GM11168 (cell line): ENCODE measurements around the gene SPRING1.
"Not testable (repeated sequence)": the region's sequence is repeated elsewhere in the genome, so short reads cannot be mapped to it uniquely, and the experiment has no call there.

Experiments used
- in situ Hi-C: fragments of 300-500 bp; cut with MboI; formaldehyde crosslinking; loops from one replicate; pipeline ENCODE4 v1.12.0; 2022; ENCODE audit warnings: low sequenced_read_pairs; ENCODE audit not compliant: unreplicated experiment

SPRING1 gene, protein sequence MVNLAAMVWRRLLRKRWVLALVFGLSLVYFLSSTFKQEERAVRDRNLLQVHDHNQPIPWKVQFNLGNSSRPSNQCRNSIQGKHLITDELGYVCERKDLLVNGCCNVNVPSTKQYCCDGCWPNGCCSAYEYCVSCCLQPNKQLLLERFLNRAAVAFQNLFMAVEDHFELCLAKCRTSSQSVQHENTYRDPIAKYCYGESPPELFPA

DNA sequence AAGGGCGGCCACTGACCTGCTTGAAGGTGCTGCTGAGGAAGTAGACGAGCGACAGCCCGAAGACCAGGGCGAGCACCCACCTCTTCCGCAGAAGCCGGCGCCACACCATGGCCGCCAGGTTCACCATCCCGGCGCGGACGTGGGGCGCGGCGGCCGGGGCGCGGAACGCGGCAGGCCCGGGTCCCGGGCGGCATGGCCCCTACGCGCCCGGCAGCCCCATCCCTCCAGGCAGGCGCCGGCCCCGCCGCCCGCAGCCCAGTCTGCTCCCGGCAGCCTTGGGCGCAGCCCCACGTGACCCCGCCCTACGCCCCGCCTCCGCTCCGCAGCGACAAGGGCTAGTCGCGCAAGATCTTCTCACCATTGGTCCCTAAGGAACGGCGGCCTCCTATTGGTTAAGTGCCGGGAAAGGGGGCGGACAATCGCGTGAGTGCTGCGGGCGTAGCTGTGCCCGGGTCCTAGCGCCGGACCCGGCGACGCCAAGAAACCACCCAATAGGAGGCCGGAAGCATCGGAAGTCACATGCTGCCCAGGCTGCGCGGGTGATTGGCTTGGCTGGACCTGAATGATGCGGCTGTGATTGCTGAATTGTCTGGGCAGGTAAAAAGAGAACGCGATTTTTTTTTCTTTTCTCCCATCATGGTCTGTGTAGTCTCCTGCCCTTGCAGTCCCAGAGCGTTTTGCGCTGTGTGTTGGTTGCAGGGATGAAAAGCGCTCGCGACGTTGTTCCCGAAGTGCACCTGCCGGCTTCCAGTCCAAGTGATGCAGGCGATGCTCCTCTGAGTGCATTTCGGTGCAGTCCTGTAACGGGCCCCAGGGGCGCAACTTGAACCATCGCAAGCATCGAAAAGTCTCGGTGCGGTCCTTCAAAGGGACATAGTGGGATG is at the start of gene SPRING1, which contains the start of gene RNFT2:
SPRING1 (minus strand) TSS at position 296 of the 884 bp plus-strand sequence; CDS start at position 127, 169 bp downstream.
RNFT2 (plus strand) TSS at position 542 of the 884 bp plus-strand sequence. CDS start 2,183 bp downstream, outside the sequence.
- in situ Hi-C loops: no loop called here

DNA sequence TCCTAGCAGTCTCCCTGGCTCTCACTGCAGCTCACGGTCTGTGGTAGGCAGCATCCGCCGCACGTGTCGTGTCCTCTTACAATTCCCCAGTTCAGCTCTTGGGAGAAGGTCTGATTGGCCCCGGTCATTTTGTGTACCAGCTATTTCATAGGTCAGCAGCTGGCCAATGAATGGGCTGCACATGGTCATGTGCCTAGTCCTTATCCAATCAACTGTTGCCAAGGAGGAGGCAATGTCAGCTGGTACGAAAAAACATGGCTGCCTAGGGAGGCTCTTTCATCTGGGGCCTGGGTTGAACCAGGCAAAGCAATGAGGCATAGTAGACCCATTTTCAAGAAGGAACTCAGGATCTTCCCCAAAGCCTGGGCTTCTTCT is 46.4 kb upstream of the SPRING1 start:
- in situ Hi-C loops: no loop called here

DNA sequence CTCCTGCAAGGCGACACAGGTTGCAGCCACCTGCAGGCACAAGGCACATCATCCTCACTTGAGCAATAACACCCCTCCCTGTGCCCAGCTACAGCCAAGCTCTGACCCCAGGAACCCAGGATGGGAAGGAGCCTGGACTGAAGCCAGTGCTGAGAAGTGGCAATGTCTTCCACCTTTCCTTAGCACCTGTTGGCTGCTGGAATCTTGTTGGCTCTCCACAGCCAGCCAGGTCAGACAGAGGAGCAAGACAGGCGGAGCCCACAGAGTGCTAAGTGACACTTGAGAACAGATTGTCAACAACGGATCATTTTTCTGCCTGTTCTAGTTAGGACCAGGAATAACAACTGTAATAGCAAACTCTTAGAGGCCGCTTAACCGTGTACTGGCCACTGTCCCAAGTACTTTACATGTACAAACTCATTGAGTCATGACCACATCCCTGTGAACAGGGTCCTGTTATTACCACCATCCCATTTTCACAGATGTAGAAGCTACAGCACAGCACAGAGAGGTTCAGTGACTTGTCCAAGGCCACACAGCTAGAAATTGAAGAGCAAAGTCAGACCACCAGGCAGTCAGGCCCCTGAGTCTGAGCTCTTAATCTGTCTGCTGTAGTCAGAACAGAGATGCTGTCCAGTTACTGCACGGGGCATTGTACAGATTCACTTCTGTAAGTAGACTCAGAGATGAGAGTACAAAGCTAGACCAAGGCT is 45.8 kb upstream of the SPRING1 start:
- in situ Hi-C loops: no loop called here

DNA sequence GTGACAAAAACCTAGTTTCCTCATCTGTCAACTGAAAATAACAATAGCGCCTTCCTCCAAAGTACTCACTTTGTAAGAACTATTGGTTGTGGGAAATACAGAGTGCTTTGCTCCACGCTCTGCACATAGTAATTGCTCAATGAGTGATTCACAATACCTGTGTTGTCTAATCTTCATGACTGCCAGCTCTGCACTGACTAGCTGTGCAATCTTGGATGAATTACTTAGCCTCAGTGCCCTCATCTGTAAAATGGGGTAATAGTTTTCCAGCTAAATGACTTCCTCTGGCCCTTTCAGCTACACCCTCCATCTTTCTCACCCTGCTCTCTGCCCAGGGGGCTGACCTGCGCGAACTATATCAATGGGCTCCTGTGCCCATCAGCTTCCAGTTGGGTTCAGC is 43.1 kb upstream of the SPRING1 start:
- in situ Hi-C loops: no loop called here

- in situ Hi-C loops: no loop called here
Measured at GRCh38 chr12:116779597-116779996, 41.7 kb upstream of the SPRING1 start.

DNA sequence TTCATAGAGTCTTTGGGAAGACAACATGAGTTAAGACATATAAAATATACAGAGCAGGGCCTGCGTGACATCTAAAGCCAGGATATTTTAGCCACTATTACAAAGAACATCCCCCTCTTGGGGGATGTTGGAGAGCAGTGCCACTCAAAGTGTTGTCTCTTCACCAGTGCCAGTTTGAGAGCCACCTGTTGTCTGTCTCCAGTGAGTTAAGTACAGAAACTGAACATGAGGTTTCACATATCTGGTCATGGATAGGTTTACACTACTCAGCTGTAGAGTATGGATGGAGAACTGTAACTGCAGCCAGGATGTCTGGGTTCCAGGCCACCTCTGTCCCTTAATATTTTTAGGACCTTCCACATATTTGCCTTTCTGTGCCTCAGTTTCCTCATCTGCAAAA is 39.4 kb upstream of the SPRING1 start:
- in situ Hi-C loops: no loop called here

DNA sequence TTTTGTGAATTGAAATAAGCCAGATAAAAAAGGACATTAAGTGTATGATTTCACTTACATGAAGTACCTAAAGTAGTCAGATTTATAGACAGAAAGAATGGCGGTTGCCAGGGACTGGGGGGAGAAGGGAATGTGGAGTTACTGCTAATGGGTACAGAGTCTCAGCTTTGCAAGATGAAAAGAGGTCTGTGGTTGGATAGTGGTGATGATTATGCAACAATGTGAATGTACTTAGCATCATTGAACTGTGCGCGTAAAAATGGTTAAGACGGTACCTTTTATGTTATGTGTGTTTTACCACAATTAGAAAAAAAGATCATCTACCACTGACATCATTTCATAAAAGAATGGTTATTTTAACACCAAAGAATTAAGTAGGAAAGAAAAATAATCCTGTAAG is 36.2 kb upstream of the SPRING1 start:
- in situ Hi-C loops: no loop called here

GRCh38 chr12:116773276-116773731 is 35.4 kb upstream of the SPRING1 start:
- in situ Hi-C loops: no loop called here

DNA sequence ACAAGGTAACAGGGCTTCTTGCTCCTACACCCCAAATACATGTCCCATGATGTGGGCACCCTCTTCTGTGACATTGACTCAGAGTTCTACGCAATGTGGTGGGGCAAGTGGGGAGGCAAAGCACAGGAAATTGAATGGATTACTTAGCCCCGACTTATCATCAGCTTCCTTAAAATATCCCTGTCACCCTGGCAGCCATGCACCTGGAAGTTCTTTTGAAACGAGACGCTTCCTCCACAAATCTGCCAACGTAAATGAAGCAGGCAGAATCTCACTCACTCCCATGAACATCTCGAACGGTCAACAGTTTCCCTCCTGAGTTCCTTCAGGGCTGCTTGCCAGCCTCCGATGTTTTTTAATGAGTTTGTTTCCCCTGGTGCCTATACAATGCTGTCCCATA is 33.8 kb upstream of the SPRING1 start:
- in situ Hi-C loops: no loop called here

DNA sequence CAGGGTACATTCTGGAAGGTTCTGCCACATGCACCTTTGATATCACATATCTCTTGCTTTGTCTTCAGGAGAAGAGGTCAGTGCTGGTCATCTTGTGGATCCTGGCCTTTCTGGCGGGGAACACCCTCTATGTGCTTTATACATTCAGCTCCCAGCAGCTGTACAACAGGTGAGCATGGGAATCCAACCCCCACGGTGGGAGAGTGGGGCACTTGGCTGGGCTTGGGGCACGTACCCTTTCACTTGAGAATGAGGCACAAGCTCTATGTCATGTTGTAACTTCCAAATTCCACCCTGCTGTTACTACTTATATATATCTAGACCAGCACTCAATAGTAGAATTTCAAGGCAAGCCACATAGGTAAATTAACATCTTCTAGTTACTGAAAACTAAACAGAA is 28.9 kb upstream of the SPRING1 start:
- in situ Hi-C loops: no loop called here

- in situ Hi-C loops: no loop called here
Measured at GRCh38 chr12:116766285-116766684, 28.4 kb upstream of the SPRING1 start.

GRCh38 chr12:116765271-116765670 is 27.4 kb upstream of the SPRING1 start:
- in situ Hi-C loops: no loop called here

DNA sequence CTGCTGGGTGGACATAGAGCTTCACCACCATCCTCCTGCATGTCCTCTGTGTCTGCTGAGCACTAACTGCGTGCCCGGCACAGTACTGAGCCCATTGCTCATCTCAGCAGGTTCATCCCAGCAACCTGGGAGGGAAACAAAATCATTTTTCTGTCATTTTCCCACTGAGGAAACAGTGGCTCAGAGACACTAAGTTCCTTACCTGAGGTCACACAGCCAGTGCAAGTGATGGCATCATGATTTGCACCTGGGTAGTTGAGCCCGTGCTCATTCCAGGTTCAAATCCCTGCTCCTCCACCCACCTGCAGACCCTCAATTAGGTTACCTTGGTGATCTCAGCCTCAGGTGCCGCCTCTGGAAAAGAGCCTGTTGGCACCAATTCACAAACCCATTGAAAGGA is 23.6 kb upstream of the SPRING1 start:
- in situ Hi-C loops: no loop called here

GRCh38 chr12:116760622-116761020 is 22.8 kb upstream of the SPRING1 start:
- in situ Hi-C loops: no loop called here

DNA sequence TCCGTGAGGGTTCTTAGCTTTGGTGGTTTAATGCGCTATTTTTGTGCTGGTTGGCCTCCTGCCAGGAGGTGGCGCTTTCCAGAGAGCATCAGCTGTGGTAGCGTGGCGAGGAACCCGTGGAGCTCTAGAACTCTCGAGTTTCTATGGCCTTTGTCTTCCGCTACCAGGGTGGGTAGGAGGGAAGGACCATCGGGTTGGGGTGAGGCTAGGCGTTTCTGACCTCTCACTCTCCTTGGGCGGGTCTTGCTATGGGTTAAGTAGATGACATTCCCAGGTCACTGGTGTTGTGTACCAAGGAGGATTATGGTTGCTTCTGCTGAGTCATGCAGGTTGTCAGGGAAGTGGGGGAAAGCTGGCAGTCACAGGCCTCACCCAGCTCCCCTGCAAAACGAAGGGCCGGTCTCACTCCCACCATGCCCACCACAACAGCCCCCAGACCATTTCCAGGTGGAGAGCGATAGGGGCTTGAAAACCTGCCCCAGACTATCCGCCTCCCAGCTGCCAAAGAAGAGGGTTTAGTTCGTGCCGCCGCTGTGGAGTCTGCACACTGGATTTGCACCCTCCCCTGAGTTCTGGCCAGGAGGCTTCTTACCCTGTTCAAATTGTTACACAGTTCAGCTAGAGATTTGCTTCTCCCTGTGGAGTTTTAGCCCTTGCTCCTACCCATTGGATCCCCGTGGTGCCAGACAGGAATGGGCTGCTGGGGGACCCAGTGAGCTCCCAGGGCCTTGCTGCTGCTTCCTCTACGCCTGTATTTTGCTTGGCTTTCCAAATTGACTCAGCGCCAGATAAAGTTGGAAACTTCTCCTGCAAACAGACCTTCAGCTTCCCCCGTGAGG is 22.1 kb upstream of the SPRING1 start:
- in situ Hi-C loops: no loop called here

DNA sequence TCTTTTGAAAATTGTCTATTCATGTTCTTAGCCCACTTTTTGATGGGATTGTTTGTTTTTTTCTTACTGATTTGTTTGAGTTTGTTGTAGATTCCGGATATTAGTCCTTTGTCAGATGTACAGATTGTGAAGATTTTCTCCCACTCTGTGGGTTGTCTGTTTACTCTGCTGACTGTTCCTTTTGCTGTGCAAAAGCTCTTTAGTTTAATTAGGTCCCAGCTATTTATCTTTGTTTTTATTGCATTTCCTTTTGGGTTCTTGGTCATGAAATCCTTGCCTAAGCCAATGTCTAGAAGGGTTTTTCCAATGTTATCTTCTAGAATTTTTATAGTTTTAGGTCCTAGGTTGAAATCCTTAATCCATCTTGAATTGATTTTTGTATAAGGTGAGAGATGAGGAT is 16.9 kb upstream of the SPRING1 start:
- in situ Hi-C loops: not testable (repeated sequence)

GRCh38 chr12:116754097-116754496 is 16.2 kb upstream of the SPRING1 start:
- in situ Hi-C loops: not testable (repeated sequence)

GRCh38 chr12:116750298-116750697 is 12.4 kb upstream of the SPRING1 start:
- in situ Hi-C loops: no loop called here

GRCh38 chr12:116749884-116750283 is 12.0 kb upstream of the SPRING1 start:
- in situ Hi-C loops: no loop called here

DNA sequence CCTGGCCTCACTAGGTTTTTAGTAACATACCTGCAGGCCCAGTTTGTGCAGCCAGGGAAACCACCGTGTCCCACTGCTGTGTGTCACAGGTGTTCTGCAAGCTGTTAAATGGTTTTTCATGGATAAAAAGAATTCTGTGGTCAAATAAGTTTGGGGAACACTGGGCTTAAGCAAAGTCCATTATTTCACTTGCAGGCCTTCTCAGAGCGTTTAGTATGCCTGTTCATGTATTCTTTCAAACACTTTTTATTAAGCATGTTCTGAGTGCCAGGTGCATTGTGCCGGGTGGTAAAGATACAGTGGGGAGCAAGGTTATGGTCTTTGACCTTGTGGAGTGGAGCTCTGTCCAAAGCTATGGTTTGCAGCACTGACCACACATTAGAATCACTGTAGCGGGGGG is 7.7 kb upstream of the SPRING1 start:
- in situ Hi-C loops: no loop called here
